Left renal pelvis (tissue), 4 donors: ENCODE data around the gene PRSS57. TPM values are rescaled to one million over a fixed set of nuclear protein-coding genes. Genes with fewer than 3 reads are reported as not detected.
"Not testable (repeated sequence)": the region's sequence is repeated elsewhere in the genome, so short reads cannot be mapped to it uniquely, and the experiment has no call there.

Experiments
- DNase-seq, 4 donors: peaks; one replicate each; pipeline ENCODE4 v3.0.0-alpha.2; 2013; ENCODE audit warnings: low read depth in 4 of 4, low spot score in 3 of 4
- polyA plus RNA-seq, 4 donors: library from polyadenylated mRNA; unstranded; fragments of 120-200 nt; gene quantifications; one replicate each; pipeline ENCODE4 v1.2.1, GENCODE V29; 2013; ENCODE audit not compliant: insufficient read length in 4 of 4

PRSS57 gene
- polyA plus RNA-seq, 4 donors, result 0.22 to 0.46 (median 0.23) TPM; not detected in 1

- DNase-seq, result no peak
Observed at GRCh38 chr19:676007-676338, 19.3 kb downstream of the PRSS57 start.

- DNase-seq, result no peak
Observed at GRCh38 chr19:674282-675151, 20.7 kb downstream of the PRSS57 start.

GRCh38 chr19:670609-671075 is 24.6 kb downstream of the PRSS57 start:
- DNase-seq, result no peak

- DNase-seq, result not testable (repeated sequence)
Observed at GRCh38 chr19:668675-669434, 26.4 kb downstream of the PRSS57 start.

GRCh38 chr19:666985-667573 is 28.2 kb downstream of the PRSS57 start:
- DNase-seq, result not testable (repeated sequence)

- peak in 3 of 4 donors; percentile 54 to 71 (median 66) for DNase-seq
Observed at GRCh38 chr19:664913-665443, 30.3 kb downstream of the PRSS57 start.

- DNase-seq, result no peak
Observed at GRCh38 chr19:663682-664117, 31.6 kb downstream of the PRSS57 start.

- peak; percentile 52 to 80 (median 76) for DNase-seq
Observed at GRCh38 chr19:662962-663681, 32.1 kb downstream of the PRSS57 start, which contains the start of gene RNF126. Gene RNF126 (minus strand): TSS chr19:663214. CDS start chr19:663121, 93 bp downstream.

- DNase-seq, result no peak
Observed at GRCh38 chr19:662207-662961, 32.9 kb downstream of the PRSS57 start.

- no peak for DNase-seq
Observed at GRCh38 chr19:661427-662196, 33.6 kb downstream of the PRSS57 start.

- no peak for DNase-seq
Observed at GRCh38 chr19:660793-661426, 34.3 kb downstream of the PRSS57 start.

- DNase-seq, result no peak
Observed at GRCh38 chr19:658916-659839, 36.1 kb downstream of the PRSS57 start.

GRCh38 chr19:658059-658839 is 37.0 kb downstream of the PRSS57 start:
- no peak for DNase-seq

- no peak for DNase-seq
Observed at GRCh38 chr19:657611-658010, 37.6 kb downstream of the PRSS57 start.

GRCh38 chr19:656751-657559 is 38.3 kb downstream of the PRSS57 start:
- no peak for DNase-seq

GRCh38 chr19:655691-656090 is 39.6 kb downstream of the PRSS57 start:
- DNase-seq, result no peak
